K562 (cell line): Measurements from ENCODE around the gene GRHL3. TPM values are rescaled to one million over a fixed set of nuclear protein-coding genes. Genes with fewer than 3 reads are reported as not detected.

ENCODE experiments used
- ATAC-seq: fragments of 200-7000 bp; cut with Tn5 transposase; 3 replicates; pipeline ENCODE4 v1.9.1; 2020; ENCODE audit warnings: moderate library complexity
- BruUV-seq: library from RNA; stranded (reverse); fragments of 400-500 nt; replicated peaks from 2 replicates; lab custom pipeline; 2021; lab: Mats Ljungman, UMichigan
- CTCF ChIA-PET: fragments of 300-600 bp; formaldehyde crosslinking; extraction: SDS; loops from one replicate; lab custom pipeline; 2021; ENCODE audit warnings: low intra/inter-chr PET ratio; lab: Yijun Ruan, JAX
- POLR2A ChIA-PET: fragments of 300-600, 350-650 bp; sonication (Branson Sonifier 250); formaldehyde crosslinking; extraction: SDS; loops from one replicate; lab custom pipeline; 2021; ENCODE audit warnings: antibody characterized with exemption, inconsistent platforms; lab: Yijun Ruan, JAX
- DNase-seq, 4 experiments: peaks; one replicate each; pipeline versions ENCODE4 v3.0.0 to v3.0.0-alpha.2; 2011 to 2018; ENCODE audit warnings: low spot score in 3 of 4, mixed read lengths in 3 of 4; ENCODE audit errors: extremely low read depth in 1 of 4
- FAIRE-seq: peaks from 2 replicates; lab custom pipeline; 2011; peaks lifted over from hg19 to GRCh38; lab: Jason Lieb, UNC
- H2AFZ ChIP-seq: 2 replicates; pipeline ENCODE4 v1.6.0; 2011; ENCODE audit warnings: low read depth, low read length, control low read depth, inconsistent platforms
- H3K27ac ChIP-seq: fragments of 200-600 bp; 3 replicates; pipeline ENCODE4 v1.8.0; 2011; ENCODE audit warnings: low read depth, mild to moderate bottlenecking, control low read depth, inconsistent platforms, low read length, moderate library complexity, mixed read lengths; ENCODE audit errors: extremely low read depth
- H3K27me3 ChIP-seq, 2 experiments: fragments of 300-600 bp in 1 of 2; 2 replicates in 1 of 2; 3 replicates in 1 of 2; pipeline versions ENCODE4 v1.6.0 to v1.8.0; 2011; ENCODE audit warnings: inconsistent platforms in 2 of 2, low read length in 2 of 2, mild to moderate bottlenecking in 1 of 2, mixed read lengths in 1 of 2, moderate library complexity in 1 of 2; ENCODE audit not compliant: control insufficient read depth in 2 of 2, insufficient read depth in 2 of 2
- H3K36me3 ChIP-seq: fragments of 300-600 bp; 3 replicates; pipeline ENCODE4 v1.8.0; 2011; ENCODE audit warnings: mild to moderate bottlenecking, low read length, inconsistent platforms; ENCODE audit not compliant: control insufficient read depth, insufficient read depth
- H3K4me1 ChIP-seq, 2 experiments: fragments of 200-600 bp in 1 of 2; replicated peaks in 1 of 2; 2 replicates in 1 of 2; 3 replicates in 1 of 2; pipeline versions ENCODE4 v1.5.1 to v1.8.0; 2011; ENCODE audit warnings: inconsistent platforms in 2 of 2, low read length in 2 of 2, mild to moderate bottlenecking in 1 of 2, mixed read lengths in 1 of 2, moderate library complexity in 1 of 2; ENCODE audit not compliant: control insufficient read depth in 2 of 2, insufficient read depth in 2 of 2
- H3K4me2 ChIP-seq: 2 replicates; pipeline ENCODE4 v1.6.1; 2011; ENCODE audit warnings: low read length, control low read depth, inconsistent platforms, mixed read lengths; ENCODE audit not compliant: insufficient read depth
- H3K4me3 ChIP-seq: fragments of 200-600 bp; sonication (generic), shearing (Covaris generic); 2 replicates; pipeline ENCODE4 v1.5.1; 2016; ENCODE audit warnings: control low read depth, inconsistent platforms
- H3K79me2 ChIP-seq: fragments of 200-600 bp; 3 replicates; pipeline ENCODE4 v1.8.0; 2011; ENCODE audit warnings: low read length, inconsistent platforms; ENCODE audit not compliant: control insufficient read depth, insufficient read depth
- H3K9ac ChIP-seq, 2 experiments: 2 replicates each; pipeline versions ENCODE4 v1.6.0 to v1.6.1; 2011; ENCODE audit warnings: low read depth in 2 of 2, low read length in 2 of 2, control low read depth in 1 of 2, inconsistent platforms in 1 of 2, mild to moderate bottlenecking in 1 of 2, mixed read lengths in 1 of 2; ENCODE audit not compliant: insufficient read depth in 1 of 2
- H3K9me1 ChIP-seq: one replicate; pipeline ENCODE4 v1.6.0; 2011; ENCODE audit warnings: inconsistent platforms, mild to moderate bottlenecking, low read length, moderate library complexity; ENCODE audit not compliant: control insufficient read depth, insufficient read depth
- H3K9me3 ChIP-seq: replicated peaks from 2 replicates; pipeline ENCODE4 v1.5.1; 2011; ENCODE audit warnings: low read depth, low read length, inconsistent platforms; ENCODE audit not compliant: control insufficient read depth, insufficient read depth
- H4K20me1 ChIP-seq: replicated peaks from 2 replicates; pipeline ENCODE4 v1.6.1; 2011; ENCODE audit warnings: low read length, inconsistent platforms, mixed read lengths; ENCODE audit not compliant: control insufficient read depth, insufficient read depth
- BACH1 ChIP-seq: fragments of 200-800 bp; sonication (Bioruptor generic); IDR thresholded peaks from 2 replicates; pipeline ENCODE4 v1.6.1; 2016; ENCODE audit warnings: missing genetic modification characterization, missing compliant biosample characterization
- BDP1 ChIP-seq: IDR thresholded peaks from 3 replicates; pipeline ENCODE4 v1.6.1; 2011; ENCODE audit not compliant: insufficient read length, insufficient read depth
- CEBPG ChIP-seq, 3 experiments: fragments of 200-800 bp in 1 of 3; sonication (Bioruptor generic) in 1 of 3; sonication (generic) in 1 of 3; formaldehyde crosslinking in 1 of 3; IDR thresholded peaks in 2 of 3; conservative IDR thresholded peaks in 1 of 3; 2 replicates each; pipeline versions ENCODE4 v1.6.1 to v1.8.0; 2016 to 2022; ENCODE audit warnings: missing compliant biosample characterization in 2 of 3, missing genetic modification characterization in 2 of 3, mild to moderate bottlenecking in 1 of 3, missing genetic modification reagents in 1 of 3
- DIDO1 ChIP-seq: fragments of 450-650 bp; IDR thresholded peaks from 2 replicates; pipeline ENCODE4 v1.6.1; 2016; ENCODE audit warnings: low read depth, missing biosample characterization, missing genetic modification characterization
- FOXA1 ChIP-seq: fragments of 450-650 bp; IDR thresholded peaks from 2 replicates; pipeline ENCODE4 v1.6.1; 2016; ENCODE audit warnings: mild to moderate bottlenecking, borderline replicate concordance
- KAT7 ChIP-seq: sonication (generic); formaldehyde crosslinking; IDR thresholded peaks from 2 replicates; pipeline ENCODE4 v1.8.0; 2022; ENCODE audit warnings: missing genetic modification reagents, mild to moderate bottlenecking, borderline replicate concordance
- NCOA4 ChIP-seq: fragments of 450-650 bp; IDR thresholded peaks from 2 replicates; pipeline ENCODE4 v1.6.1; 2018; ENCODE audit warnings: mild to moderate bottlenecking; ENCODE audit not compliant: partially characterized antibody
- SMARCE1 ChIP-seq: fragments of 450-650 bp; IDR thresholded peaks from 2 replicates; pipeline ENCODE4 v1.7.1; 2016; ENCODE audit warnings: mild to moderate bottlenecking
- SRSF7 ChIP-seq: fragments of 200-400 bp; formaldehyde crosslinking; optimal IDR thresholded peaks from 2 replicates; pipeline ENCODE3; 2017; ENCODE audit warnings: mild to moderate bottlenecking, low read depth, low read length
- SRSF9 ChIP-seq: fragments of 200-400 bp; formaldehyde crosslinking; IDR thresholded peaks from 2 replicates; pipeline ENCODE4 v1.6.1; 2017; ENCODE audit warnings: low read depth, low read length, borderline replicate concordance
- TCF3 ChIP-seq: sonication (generic); formaldehyde crosslinking; IDR thresholded peaks from 2 replicates; pipeline ENCODE4 v1.4.0; 2020; ENCODE audit warnings: mild to moderate bottlenecking, missing genetic modification reagents
- TRIM24 ChIP-seq, 2 experiments: fragments of 450-650 bp; IDR thresholded peaks; 2 replicates each; pipeline ENCODE4 v1.6.1; 2016
- ZBED1 ChIP-seq: IDR thresholded peaks from 2 replicates; pipeline ENCODE4 v1.6.1; 2014
- ZFX ChIP-seq: sonication (generic); formaldehyde crosslinking; IDR thresholded peaks from 2 replicates; pipeline ENCODE4 v1.8.0; 2022; ENCODE audit warnings: mild to moderate bottlenecking, missing genetic modification reagents, moderate library complexity
- ZNF165 ChIP-seq: fragments of 250-450 bp; sonication (Bioruptor Pico); IDR thresholded peaks from 2 replicates; pipeline ENCODE4 v1.4.0; 2020; ENCODE audit warnings: borderline replicate concordance
- ZNF316 ChIP-seq: fragments of 450-650 bp; IDR thresholded peaks from 2 replicates; pipeline ENCODE4 v1.6.1; 2016
- WGBS: fragments of 100-300 bp; shearing (Covaris generic); methylation state at CpG from one replicate; pipeline ENCODE4 v1.1.6; 2016; ENCODE audit warnings: low coverage, mixed read lengths; ENCODE audit not compliant: insufficient coverage; ENCODE audit errors: missing lambda C conversion rate; 5-methylcytosine and 5-hydroxymethylcytosine counted together
- in situ Hi-C: fragments of 300-500 bp; cut with MboI; formaldehyde crosslinking; loops from 4 replicates; pipeline ENCODE4 v1.15.0; 2018; ENCODE audit warnings: inconsistent platforms, mixed read lengths
- intact Hi-C: fragments of 100-400 bp; cut with micrococcal nuclease; formaldehyde crosslinking; loops from 2 replicates; pipeline ENCODE4 v1.14.2; 2022
- polyA plus RNA-seq, 8 experiments: library from polyadenylated mRNA; depleted of rRNA in 4 of 8; stranded (reverse) in 5 of 8; unstranded in 3 of 8; fragments of >200 nt; fragmentation: Nextera tagmentation in 2 of 8; fragmentation: Illumina TruSeq in 1 of 8; extraction: Ambion mirVana in 2 of 8; extraction: Trizol in 1 of 8; gene quantifications; 2 replicates each; pipeline versions ENCODE4 v1.2.1 to v1.2.3, GENCODE V29; 2011 to 2014; ENCODE audit warnings: inconsistent platforms in 1 of 8, missing spikeins in 1 of 8
- total RNA-seq, 7 experiments: library from RNA; depleted of rRNA in 6 of 7; stranded (reverse); fragments of >200 nt in 6 of 7; fragmentation: Illumina TruSeq in 2 of 7; extraction: Trizol in 2 of 7; gene quantifications; 2 replicates each; pipeline versions ENCODE4 v1.2.1 to v1.2.3, GENCODE V29; 2011 to 2021; ENCODE audit warnings: low replicate concordance in 1 of 7
- TF ChIP-seq, protein P1 (sequence below): sonication (generic); formaldehyde crosslinking; IDR thresholded peaks from 2 replicates; pipeline ENCODE4 v1.8.0; 2023; ENCODE audit warnings: mild to moderate bottlenecking, missing genetic modification reagents
- TF ChIP-seq, protein P2 (sequence below): fragments of 250-450 bp; sonication (Bioruptor Pico); IDR thresholded peaks from 2 replicates; pipeline ENCODE4 v1.8.0; 2021; ENCODE audit warnings: moderate library complexity, mild to moderate bottlenecking, inconsistent platforms
- TF ChIP-seq, protein P3 (sequence below): conservative IDR thresholded peaks from 2 replicates; pipeline ENCODE4 v1.6.1; 2011; ENCODE audit warnings: low read depth, mild to moderate bottlenecking, low read length; ENCODE audit not compliant: control insufficient read depth
- TF ChIP-seq, protein P4 (sequence below), 2 experiments: fragments of 450-650 bp in 1 of 2; sonication (generic) in 1 of 2; formaldehyde crosslinking in 1 of 2; IDR thresholded peaks in 1 of 2; conservative IDR thresholded peaks in 1 of 2; 2 replicates each; pipeline versions ENCODE4 v1.6.1 to v1.8.1; 2016 to 2023; ENCODE audit warnings: mild to moderate bottlenecking in 2 of 2, moderate library complexity in 2 of 2, inconsistent platforms in 1 of 2, missing genetic modification reagents in 1 of 2

The GRHL3 gene
- total and polyA plus RNA-seq, 9 of the 15 experiments (the other 6 are each of a cell fraction or from before 2014, with no cell fraction given): 0.01 to 0.04 TPM; not detected in 7

DNA sequence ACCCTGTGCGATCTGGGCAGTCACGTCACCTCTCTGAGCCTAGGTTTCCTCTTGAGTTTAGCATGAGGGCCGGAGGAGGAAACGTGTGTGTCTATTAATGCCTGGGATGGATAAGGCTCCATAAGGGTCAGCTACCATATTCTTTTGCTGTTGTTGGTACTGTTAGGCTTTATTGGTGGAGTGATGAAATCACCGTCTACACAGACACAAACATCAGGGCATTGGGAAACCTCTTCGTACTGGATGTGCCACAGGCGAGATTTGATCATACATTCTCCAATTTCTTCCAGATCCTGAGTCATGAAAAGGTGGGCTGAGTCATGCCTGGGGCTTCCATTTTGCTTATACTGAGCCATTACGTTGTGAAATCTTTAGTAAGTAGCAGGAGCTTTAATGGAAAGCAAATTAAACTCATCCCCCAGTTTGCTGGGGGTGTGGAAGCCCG lies 24.9 kb upstream of the GRHL3 start:
- in situ Hi-C loops (no loop called here), intact Hi-C loops (no loop called here)
- ATAC-seq: peak; percentile 57
- 35% methylated on average over 9 of the region's 9 CpGs for WGBS
- no peaks in the 10 kb centered on the region for H3K36me3 ChIP-seq
- BruUV-seq: no TSS peak
- no peak overlapping the region for H3K9ac ChIP-seq
- no peaks in the 10 kb centered on the region for H4K20me1 ChIP-seq
- H3K9me1 ChIP-seq: peaks cover 5% of the 10 kb centered on the region
- peak in 1 of 4 experiments; percentile 24 for DNase-seq
- H3K79me2 ChIP-seq: no peaks in the 10 kb centered on the region
- H3K4me3 ChIP-seq: no peak overlapping the region
- FAIRE-seq: peak; percentile 79
- peak overlapping the region; percentile 22; the same call in 1 of the 3 replicates for H3K27ac ChIP-seq
- H3K4me1 ChIP-seq: peaks cover 3 to 9% of the 10 kb centered on the region in 2 experiments; a peak in 4 of 5 replicates
- POLR2A ChIA-PET: interaction anchor here (0.6 to 1.1 kb wide), 2 partner anchors 13 to 48 kb away, joined by 3 read pairs; no protein-coding TSS in a partner anchor
- peak overlapping the region; percentile 58; the same call in 1 of the 2 replicates for H2AFZ ChIP-seq
- no peaks in the 10 kb centered on the region for H3K9me3 ChIP-seq
- CTCF ChIA-PET: no interaction called here
- H3K27me3 ChIP-seq: peaks cover 36 to 49% of the 10 kb centered on the region in 2 experiments
- H3K4me2 ChIP-seq: no peak overlapping the region; the same call in 1 of the 2 replicates
- TF ChIP-seq TRIM24 (IDR thresholded peaks at IDR 0.05) (0 out of 4 replicates have a peak, but pooled peaks of 1 of the 2 experiments have one; percentile 11), TCF3 (no peak), KAT7 (CRISPR knock-in tag) (no peak), SRSF9 (no peak), ZNF316 (peak; percentile 82), SMARCE1 (no peak), BACH1 (tag) (peak; percentile 92), DIDO1 (tag) (no peak), SRSF7 (no peak), NCOA4 (no peak), ZNF165 (CRISPR knock-in tag) (no peak), BDP1 (no peak), CEBPG (CRISPR knock-in tag; IDR thresholded peaks at IDR 0.05) (0 out of 2 replicates have a peak, but pooled peaks have one; percentile 14), CEBPG (tag; conservative IDR thresholded peaks at IDR 0.05 in 1 of 2, IDR thresholded peaks at IDR 0.05 in 1 of 2) (peak; percentile 58 to 84), ZFX (CRISPR knock-in tag) (no peak), ZBED1 (no peak), FOXA1 (no peak)
- TF ChIP-seq, protein P1, sequence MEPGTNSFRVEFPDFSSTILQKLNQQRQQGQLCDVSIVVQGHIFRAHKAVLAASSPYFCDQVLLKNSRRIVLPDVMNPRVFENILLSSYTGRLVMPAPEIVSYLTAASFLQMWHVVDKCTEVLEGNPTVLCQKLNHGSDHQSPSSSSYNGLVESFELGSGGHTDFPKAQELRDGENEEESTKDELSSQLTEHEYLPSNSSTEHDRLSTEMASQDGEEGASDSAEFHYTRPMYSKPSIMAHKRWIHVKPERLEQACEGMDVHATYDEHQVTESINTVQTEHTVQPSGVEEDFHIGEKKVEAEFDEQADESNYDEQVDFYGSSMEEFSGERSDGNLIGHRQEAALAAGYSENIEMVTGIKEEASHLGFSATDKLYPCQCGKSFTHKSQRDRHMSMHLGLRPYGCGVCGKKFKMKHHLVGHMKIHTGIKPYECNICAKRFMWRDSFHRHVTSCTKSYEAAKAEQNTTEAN (CRISPR knock-in tag): no peak
- TF ChIP-seq, protein P2, sequence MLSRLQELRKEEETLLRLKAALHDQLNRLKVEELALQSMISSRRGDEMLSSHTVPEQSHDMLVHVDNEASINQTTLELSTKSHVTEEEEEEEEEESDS (CRISPR knock-in tag): no peak
- TF ChIP-seq, protein P3, sequence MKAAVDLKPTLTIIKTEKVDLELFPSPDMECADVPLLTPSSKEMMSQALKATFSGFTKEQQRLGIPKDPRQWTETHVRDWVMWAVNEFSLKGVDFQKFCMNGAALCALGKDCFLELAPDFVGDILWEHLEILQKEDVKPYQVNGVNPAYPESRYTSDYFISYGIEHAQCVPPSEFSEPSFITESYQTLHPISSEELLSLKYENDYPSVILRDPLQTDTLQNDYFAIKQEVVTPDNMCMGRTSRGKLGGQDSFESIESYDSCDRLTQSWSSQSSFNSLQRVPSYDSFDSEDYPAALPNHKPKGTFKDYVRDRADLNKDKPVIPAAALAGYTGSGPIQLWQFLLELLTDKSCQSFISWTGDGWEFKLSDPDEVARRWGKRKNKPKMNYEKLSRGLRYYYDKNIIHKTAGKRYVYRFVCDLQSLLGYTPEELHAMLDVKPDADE: no peak
- TF ChIP-seq, protein P4, sequence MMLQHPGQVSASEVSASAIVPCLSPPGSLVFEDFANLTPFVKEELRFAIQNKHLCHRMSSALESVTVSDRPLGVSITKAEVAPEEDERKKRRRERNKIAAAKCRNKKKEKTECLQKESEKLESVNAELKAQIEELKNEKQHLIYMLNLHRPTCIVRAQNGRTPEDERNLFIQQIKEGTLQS (IDR thresholded peaks at IDR 0.05): peak; percentile 83
- TF ChIP-seq, protein P4 (CRISPR knock-in tag; conservative IDR thresholded peaks at IDR 0.05): no peak
